ENCODE data around the gene PANK4. TPM values are rescaled to one million over a fixed set of nuclear protein-coding genes. Genes with fewer than 3 reads are reported as not detected.

PANK4 gene
- total and polyA plus RNA-seq, 4 donors, result 6.2 to 26.8 (median 12.6) TPM

DNA sequence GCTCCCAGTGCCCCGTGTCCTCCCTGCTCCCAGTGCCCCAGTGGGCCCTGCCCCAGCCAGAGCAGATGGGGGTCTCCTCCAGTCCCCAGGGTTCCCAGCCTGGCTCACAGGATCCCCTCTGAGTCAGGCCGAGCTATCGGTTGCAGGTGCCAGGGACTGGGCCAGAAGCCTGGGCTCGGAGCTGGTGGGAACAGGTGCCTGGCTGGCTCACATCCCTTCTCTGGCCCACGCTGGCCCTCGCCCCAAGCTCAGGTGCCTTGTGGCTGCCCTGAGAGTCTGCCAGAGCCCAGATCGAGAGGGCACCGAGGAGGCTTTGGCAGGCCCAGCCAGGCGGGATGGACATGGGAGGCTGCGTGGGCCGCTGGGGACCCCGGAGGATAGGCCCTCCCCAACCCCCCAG lies 31.4 kb downstream of the PANK4 start (continued):
- TF ChIP-seq, protein P1, sequence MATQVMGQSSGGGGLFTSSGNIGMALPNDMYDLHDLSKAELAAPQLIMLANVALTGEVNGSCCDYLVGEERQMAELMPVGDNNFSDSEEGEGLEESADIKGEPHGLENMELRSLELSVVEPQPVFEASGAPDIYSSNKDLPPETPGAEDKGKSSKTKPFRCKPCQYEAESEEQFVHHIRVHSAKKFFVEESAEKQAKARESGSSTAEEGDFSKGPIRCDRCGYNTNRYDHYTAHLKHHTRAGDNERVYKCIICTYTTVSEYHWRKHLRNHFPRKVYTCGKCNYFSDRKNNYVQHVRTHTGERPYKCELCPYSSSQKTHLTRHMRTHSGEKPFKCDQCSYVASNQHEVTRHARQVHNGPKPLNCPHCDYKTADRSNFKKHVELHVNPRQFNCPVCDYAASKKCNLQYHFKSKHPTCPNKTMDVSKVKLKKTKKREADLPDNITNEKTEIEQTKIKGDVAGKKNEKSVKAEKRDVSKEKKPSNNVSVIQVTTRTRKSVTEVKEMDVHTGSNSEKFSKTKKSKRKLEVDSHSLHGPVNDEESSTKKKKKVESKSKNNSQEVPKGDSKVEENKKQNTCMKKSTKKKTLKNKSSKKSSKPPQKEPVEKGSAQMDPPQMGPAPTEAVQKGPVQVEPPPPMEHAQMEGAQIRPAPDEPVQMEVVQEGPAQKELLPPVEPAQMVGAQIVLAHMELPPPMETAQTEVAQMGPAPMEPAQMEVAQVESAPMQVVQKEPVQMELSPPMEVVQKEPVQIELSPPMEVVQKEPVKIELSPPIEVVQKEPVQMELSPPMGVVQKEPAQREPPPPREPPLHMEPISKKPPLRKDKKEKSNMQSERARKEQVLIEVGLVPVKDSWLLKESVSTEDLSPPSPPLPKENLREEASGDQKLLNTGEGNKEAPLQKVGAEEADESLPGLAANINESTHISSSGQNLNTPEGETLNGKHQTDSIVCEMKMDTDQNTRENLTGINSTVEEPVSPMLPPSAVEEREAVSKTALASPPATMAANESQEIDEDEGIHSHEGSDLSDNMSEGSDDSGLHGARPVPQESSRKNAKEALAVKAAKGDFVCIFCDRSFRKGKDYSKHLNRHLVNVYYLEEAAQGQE (IDR thresholded peaks at IDR 0.05), result no peak
- no peak for TF ChIP-seq HNF4G (IDR thresholded peaks at IDR 0.05)

DNA sequence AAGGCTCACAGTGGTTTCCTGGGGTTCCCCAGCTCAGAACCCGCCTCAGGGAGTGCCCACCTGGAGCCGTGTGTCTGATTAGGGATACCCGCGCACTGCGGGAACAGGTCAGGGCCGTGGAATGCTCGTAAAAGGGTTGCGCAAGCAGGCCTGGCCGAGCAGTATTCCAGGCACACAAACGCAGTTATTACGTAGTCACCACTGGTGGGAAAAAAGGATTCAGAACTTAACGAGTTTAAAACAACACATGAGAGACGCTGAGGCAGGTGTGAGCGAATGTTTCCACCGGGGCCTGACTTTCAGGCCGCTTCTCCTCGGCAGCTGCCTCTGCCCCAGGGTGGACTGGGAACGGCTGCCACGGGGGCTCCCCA lies 32.1 kb downstream of the PANK4 start:
- 43% methylated on average over 19 of the region's 19 CpGs for WGBS
- Histone ChIP-seq H3K4me1 (ENCODE audit: control insufficient read depth in 4 of 4, insufficient read depth in 4 of 4, low read length in 3 of 4) (peaks cover 6 to 11% (median 10%) of the 10 kb centered on the region in 4 donors), H3K27me3 (ENCODE audit: control insufficient read depth in 4 of 4, insufficient read depth in 4 of 4, low read length in 3 of 4) (no peaks in the 10 kb centered on the region), H3K36me3 (ENCODE audit: control insufficient read depth in 4 of 4, insufficient read depth in 3 of 4, low read depth in 1 of 4, low read length in 3 of 4) (no peaks in the 10 kb centered on the region), H3K4me3 (ENCODE audit: low read depth in 1 of 3, low read length in 3 of 3) (no peak overlapping the region), H3K9me3 (ENCODE audit: control insufficient read depth in 4 of 4, low read length in 3 of 4) (no peaks in the 10 kb centered on the region), H3K9ac (ENCODE audit: low read depth in 1 of 2, low read length in 2 of 2) (no peak overlapping the region), H3K27ac (ENCODE audit: low read depth in 1 of 2, low read length in 2 of 2) (peak overlapping the region in 1 of 2 donors; percentile 50)
- DNase-seq (ENCODE audit: low spot score), result no peak
- TF ChIP-seq RXRA (IDR thresholded peaks at IDR 0.05) (peak; percentile 30 to 85), SP1 (IDR thresholded peaks at IDR 0.05) (no peak), HNF4A (conservative IDR thresholded peaks at IDR 0.05) (peak in 1 of 2 donors; percentile 74), EGR1 (IDR thresholded peaks at IDR 0.05; ENCODE audit: low read depth in 2 of 2) (peak in 1 of 2 donors; percentile 58), GABPA (IDR thresholded peaks at IDR 0.05 in 1 of 2, conservative IDR thresholded peaks at IDR 0.05 in 1 of 2) (no peak), JUND (IDR thresholded peaks at IDR 0.05) (peak in 1 of 2 donors; percentile 50)
- TF ChIP-seq, protein P1 (IDR thresholded peaks at IDR 0.05), result peak; percentile 72

DNA sequence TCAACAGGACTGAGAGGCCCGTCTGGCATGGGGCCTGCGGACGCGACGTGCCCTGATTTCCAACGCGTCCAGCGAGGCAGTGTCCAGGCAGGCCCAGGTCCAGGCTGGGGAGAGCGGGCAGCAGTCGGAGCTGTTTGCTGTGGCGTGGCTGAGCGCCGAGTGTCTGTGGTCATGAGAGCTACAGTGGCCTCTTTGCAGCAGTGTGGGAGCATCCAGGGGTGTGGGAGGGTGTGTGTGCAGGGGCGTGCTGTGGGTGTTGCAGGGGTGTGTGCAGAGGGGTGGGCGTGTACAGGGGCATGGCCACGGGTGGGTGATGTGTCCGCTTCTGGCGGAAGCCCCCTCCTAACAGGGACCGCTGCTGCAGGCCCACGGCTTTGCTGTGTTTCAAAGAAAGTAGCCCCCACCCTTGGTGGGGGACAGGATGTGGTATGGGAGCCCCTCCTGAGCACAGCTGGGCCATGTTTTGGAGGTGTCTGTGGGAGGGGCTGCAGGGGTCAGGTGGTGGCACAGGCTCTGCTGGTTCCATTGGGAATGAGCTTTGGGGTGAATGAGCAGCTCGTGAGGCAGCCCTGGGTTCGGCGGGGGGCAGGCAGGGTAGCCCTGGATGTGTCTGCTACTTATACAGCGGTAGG lies 32.6 kb downstream of the PANK4 start:
- no peak overlapping the region for H3K9ac ChIP-seq (ENCODE audit: low read depth in 1 of 2, low read length in 2 of 2)
- DNase-seq (ENCODE audit: low spot score), result no peak
- TF ChIP-seq NR2F2 (IDR thresholded peaks at IDR 0.05), result no peak
- no peak for TF ChIP-seq EGR1 (IDR thresholded peaks at IDR 0.05; ENCODE audit: low read depth in 2 of 2)
- TF ChIP-seq TAF1 (conservative IDR thresholded peaks at IDR 0.05), result no peak
- TF ChIP-seq, protein P2, sequence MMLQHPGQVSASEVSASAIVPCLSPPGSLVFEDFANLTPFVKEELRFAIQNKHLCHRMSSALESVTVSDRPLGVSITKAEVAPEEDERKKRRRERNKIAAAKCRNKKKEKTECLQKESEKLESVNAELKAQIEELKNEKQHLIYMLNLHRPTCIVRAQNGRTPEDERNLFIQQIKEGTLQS (IDR thresholded peaks at IDR 0.05), result no peak
- no peak for TF ChIP-seq JUND (IDR thresholded peaks at IDR 0.05)
- TF ChIP-seq, protein P3, sequence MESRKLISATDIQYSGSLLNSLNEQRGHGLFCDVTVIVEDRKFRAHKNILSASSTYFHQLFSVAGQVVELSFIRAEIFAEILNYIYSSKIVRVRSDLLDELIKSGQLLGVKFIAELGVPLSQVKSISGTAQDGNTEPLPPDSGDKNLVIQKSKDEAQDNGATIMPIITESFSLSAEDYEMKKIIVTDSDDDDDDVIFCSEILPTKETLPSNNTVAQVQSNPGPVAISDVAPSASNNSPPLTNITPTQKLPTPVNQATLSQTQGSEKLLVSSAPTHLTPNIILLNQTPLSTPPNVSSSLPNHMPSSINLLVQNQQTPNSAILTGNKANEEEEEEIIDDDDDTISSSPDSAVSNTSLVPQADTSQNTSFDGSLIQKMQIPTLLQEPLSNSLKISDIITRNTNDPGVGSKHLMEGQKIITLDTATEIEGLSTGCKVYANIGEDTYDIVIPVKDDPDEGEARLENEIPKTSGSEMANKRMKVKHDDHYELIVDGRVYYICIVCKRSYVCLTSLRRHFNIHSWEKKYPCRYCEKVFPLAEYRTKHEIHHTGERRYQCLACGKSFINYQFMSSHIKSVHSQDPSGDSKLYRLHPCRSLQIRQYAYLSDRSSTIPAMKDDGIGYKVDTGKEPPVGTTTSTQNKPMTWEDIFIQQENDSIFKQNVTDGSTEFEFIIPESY (IDR thresholded peaks at IDR 0.05), result no peak
- TF ChIP-seq, protein P1 (IDR thresholded peaks at IDR 0.05), result no peak
- TF ChIP-seq GABPA (IDR thresholded peaks at IDR 0.05 in 1 of 2, conservative IDR thresholded peaks at IDR 0.05 in 1 of 2), result no peak
- no peak for TF ChIP-seq RAD21 (IDR thresholded peaks at IDR 0.05)
- TF ChIP-seq FOXA1 (IDR thresholded peaks at IDR 0.05), result no peak
- no peak for TF ChIP-seq HNF4G (IDR thresholded peaks at IDR 0.05)
- no peak for TF ChIP-seq RXRA (IDR thresholded peaks at IDR 0.05)
- TF ChIP-seq FOXA2 (IDR thresholded peaks at IDR 0.05), result no peak

More for the DNA sequence above, 32.6 kb downstream of the PANK4 start:
- Histone ChIP-seq H3K4me3 (ENCODE audit: low read depth in 1 of 3, low read length in 3 of 3) (no peak overlapping the region), H3K4me1 (ENCODE audit: control insufficient read depth in 4 of 4, insufficient read depth in 4 of 4, low read length in 3 of 4) (peaks cover 6 to 11% (median 10%) of the 10 kb centered on the region in 4 donors), H3K9me3 (ENCODE audit: control insufficient read depth in 4 of 4, low read length in 3 of 4) (peaks cover 0 to 2% (median 0%) of the 10 kb centered on the region in 4 donors), H3K27ac (ENCODE audit: low read depth in 1 of 2, low read length in 2 of 2) (no peak overlapping the region), H3K36me3 (ENCODE audit: control insufficient read depth in 4 of 4, insufficient read depth in 3 of 4, low read depth in 1 of 4, low read length in 3 of 4) (no peaks in the 10 kb centered on the region), H3K27me3 (ENCODE audit: control insufficient read depth in 4 of 4, insufficient read depth in 4 of 4, low read length in 3 of 4) (no peaks in the 10 kb centered on the region)
- 70% methylated on average over 24 of the region's 24 CpGs for WGBS

All from liver (tissue), 9 donors.